Osteoblast (primary cell): ENCODE measurements around the gene KLK6. TPM values are rescaled to one million over a fixed set of nuclear protein-coding genes. Genes with fewer than 3 reads are reported as not detected.

ENCODE experiments used
- DNase-seq: peaks from one replicate; pipeline ENCODE4 v3.0.0; 2011; ENCODE audit warnings: low spot score, mixed read lengths; ENCODE audit not compliant: insufficient read length; ENCODE audit errors: missing footprints
- H2AFZ ChIP-seq: 2 replicates; pipeline ENCODE4 v1.6.0; 2011; ENCODE audit warnings: mild to moderate bottlenecking, low read length
- H3K27ac ChIP-seq: 2 replicates; pipeline ENCODE4 v1.5.1; 2011; ENCODE audit warnings: mild to moderate bottlenecking, low read depth, low read length, moderate library complexity
- H3K27me3 ChIP-seq: 2 replicates; pipeline ENCODE4 v1.6.0; 2012; ENCODE audit warnings: mild to moderate bottlenecking, control low read depth, inconsistent platforms, low read length, moderate library complexity; ENCODE audit not compliant: insufficient read depth
- H3K36me3 ChIP-seq: 2 replicates; pipeline ENCODE4 v1.5.1; 2011; ENCODE audit warnings: mild to moderate bottlenecking, low read length, control low read depth, moderate library complexity; ENCODE audit not compliant: insufficient read depth
- H3K4me1 ChIP-seq: 2 replicates; pipeline ENCODE4 v1.5.1; 2011; ENCODE audit warnings: mild to moderate bottlenecking, low read length, control low read depth, moderate library complexity; ENCODE audit not compliant: insufficient read depth
- H3K4me2 ChIP-seq: 2 replicates; pipeline ENCODE4 v1.6.0; 2011; ENCODE audit warnings: mild to moderate bottlenecking, low read length; ENCODE audit not compliant: insufficient read depth
- H3K4me3 ChIP-seq: fragments of 200-600 bp; sonication (generic); 3 replicates; pipeline ENCODE4 v1.5.1; 2012; ENCODE audit warnings: mild to moderate bottlenecking, low read length, inconsistent platforms; ENCODE audit not compliant: insufficient read depth
- H3K79me2 ChIP-seq: 2 replicates; pipeline ENCODE4 v1.6.0; 2012; ENCODE audit warnings: mild to moderate bottlenecking, low read length, control low read depth, inconsistent platforms; ENCODE audit not compliant: insufficient read depth
- H3K9me3 ChIP-seq: 2 replicates; pipeline ENCODE4 v1.5.1; 2011; ENCODE audit warnings: low read depth, low read length, control low read depth
- H4K20me1 ChIP-seq: 2 replicates; pipeline ENCODE4 v1.6.0; 2012; ENCODE audit warnings: mild to moderate bottlenecking, low read length, control low read depth; ENCODE audit not compliant: insufficient read depth
- total RNA-seq: library from RNA; depleted of rRNA; stranded (reverse); fragments of >200 nt; gene quantifications from 2 replicates; pipeline ENCODE4 v1.2.3, GENCODE V29; 2012
- TF ChIP-seq, protein P1 (sequence below): IDR thresholded peaks from 2 replicates; pipeline ENCODE4 v1.5.1; 2011; ENCODE audit warnings: mild to moderate bottlenecking, low read depth, low read length, moderate library complexity; ENCODE audit errors: extremely low read depth

Gene KLK6
- not detected in 2 replicates for total RNA-seq

DNA sequence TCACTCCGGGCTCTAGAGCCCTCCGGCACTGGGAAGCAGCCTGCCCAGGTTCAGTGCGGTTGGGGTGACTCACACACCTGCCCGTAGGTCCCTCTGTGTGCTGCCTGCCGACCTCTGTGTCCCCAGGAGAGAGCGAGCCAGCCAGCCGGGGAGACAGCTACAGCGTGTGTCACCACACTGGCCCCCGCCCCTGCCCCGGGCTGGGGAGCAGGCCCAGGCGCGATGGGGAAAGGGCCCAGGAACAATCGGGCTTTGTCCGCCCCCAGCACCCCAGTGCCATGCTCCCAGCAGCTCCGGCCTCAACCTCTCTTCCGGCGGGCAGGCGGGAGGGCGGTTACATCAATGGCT, at the start of gene KLK6:
Gene KLK6, minus strand, starts transcription at position 179 of the 348 bp plus-strand sequence. CDS start 1,487 bp downstream, outside the sequence.
- H3K4me2 ChIP-seq: no peak within 1 kb of the TSS
- no peaks in the 10 kb centered on the region for H3K36me3 ChIP-seq
- H4K20me1 ChIP-seq: no peaks in the 10 kb centered on the region
- no peak within 1 kb of the TSS for H3K27ac ChIP-seq
- peak; percentile 52 for DNase-seq
- TF ChIP-seq, protein P1, sequence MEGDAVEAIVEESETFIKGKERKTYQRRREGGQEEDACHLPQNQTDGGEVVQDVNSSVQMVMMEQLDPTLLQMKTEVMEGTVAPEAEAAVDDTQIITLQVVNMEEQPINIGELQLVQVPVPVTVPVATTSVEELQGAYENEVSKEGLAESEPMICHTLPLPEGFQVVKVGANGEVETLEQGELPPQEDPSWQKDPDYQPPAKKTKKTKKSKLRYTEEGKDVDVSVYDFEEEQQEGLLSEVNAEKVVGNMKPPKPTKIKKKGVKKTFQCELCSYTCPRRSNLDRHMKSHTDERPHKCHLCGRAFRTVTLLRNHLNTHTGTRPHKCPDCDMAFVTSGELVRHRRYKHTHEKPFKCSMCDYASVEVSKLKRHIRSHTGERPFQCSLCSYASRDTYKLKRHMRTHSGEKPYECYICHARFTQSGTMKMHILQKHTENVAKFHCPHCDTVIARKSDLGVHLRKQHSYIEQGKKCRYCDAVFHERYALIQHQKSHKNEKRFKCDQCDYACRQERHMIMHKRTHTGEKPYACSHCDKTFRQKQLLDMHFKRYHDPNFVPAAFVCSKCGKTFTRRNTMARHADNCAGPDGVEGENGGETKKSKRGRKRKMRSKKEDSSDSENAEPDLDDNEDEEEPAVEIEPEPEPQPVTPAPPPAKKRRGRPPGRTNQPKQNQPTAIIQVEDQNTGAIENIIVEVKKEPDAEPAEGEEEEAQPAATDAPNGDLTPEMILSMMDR: no peak
- no peaks in the 10 kb centered on the region for H3K4me1 ChIP-seq
- H3K9me3 ChIP-seq: no peaks in the 10 kb centered on the region
- peaks cover 4% of the 10 kb centered on the region for H3K27me3 ChIP-seq
- H3K79me2 ChIP-seq: no peaks in the 10 kb centered on the region
- H2AFZ ChIP-seq: no peak within 1 kb of the TSS
- no peak within 1 kb of the TSS for H3K4me3 ChIP-seq

DNA sequence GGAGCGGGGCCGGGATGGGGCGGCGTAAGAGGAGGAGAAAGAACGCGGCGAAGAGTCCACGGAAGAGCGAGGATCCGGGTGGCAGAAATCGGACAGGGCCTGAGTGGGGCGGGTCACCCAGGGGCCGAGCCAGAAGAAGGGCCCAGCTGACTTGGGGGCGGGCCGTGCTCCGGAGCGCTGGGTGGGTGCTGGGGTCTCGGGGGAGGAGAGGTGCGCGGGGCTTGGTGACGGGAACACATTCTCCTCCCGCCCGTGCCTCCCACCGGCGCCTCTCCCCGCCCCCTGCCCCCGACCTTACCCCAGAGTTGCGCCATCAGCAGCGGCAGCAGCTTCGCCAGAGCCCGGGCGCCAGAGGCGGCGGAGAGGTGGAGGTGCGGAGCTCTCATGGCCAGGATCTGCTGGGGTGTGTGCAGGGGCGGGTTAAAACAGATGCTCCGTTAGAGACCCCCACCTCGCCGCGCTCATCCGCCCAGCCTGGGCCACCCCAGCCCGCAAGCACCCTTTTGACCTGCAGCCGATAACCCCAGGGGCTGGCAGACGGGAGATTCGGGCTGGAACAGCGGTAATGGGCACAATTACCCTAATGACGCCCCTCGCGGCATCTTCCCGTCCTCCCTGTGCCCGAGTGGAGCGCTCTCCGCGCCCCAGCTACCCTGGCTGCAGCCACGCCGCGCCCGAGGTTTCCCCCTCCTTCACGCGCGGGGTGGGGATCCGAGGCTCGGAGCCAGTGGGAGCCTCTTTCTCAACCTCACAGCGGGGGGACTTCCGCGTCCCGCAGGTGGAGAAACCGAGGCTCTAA, 49.6 kb upstream of the KLK6 start:
- Histone ChIP-seq H3K4me3 (no peak overlapping the region), H3K79me2 (no peaks in the 10 kb centered on the region), H4K20me1 (no peaks in the 10 kb centered on the region), H3K4me2 (no peak overlapping the region), H3K27me3 (peaks cover 34% of the 10 kb centered on the region), H3K4me1 (no peaks in the 10 kb centered on the region), H3K9me3 (no peaks in the 10 kb centered on the region), H3K36me3 (no peaks in the 10 kb centered on the region), H2AFZ (no peak overlapping the region), H3K27ac (no peak overlapping the region)
- TF ChIP-seq, protein P1: no peak
- peak; percentile 73 for DNase-seq

DNA sequence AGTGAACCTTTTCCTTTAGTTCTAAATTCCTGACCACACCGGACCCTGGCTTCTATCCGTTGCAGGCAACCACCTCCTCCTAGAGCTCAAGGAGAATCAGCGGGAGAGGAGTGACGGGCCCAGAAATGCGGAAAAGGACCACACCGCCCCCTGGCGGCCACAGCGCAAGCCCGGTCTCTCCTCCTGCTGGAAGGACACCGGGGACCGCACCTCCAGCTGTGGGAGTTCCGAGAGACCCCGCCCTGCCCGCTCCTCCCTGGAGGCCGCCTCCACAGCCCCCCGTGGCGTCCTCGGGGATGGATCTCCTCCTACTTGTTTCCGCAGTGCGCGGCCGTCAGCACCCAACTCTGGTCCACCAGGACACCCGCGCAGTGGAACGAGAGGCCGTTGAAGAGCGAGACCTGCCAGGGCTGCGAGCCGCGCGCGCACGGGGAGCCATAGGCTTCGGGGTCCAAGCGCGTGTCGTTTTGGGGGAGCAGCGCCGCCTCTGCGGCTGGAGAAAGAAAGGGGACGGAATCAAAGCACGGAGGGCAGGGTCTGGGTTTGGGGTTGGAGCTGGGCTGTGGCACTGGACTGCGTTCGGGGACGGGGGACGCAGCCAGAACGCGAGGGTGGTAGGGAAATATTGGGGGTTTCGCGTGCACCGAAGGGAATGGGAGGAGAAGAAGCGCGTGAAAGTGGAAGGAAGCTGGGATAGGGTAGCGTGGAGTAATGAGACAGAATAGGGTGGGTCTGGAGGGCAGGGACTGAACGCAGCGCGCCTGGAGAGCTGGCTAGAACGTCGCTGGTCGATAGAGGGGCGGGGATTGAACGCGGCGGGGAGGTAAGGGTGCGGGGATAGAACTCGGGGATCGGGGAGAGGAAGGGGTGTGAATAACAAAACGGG, 47.6 kb upstream of the KLK6 start:
- peaks cover 34% of the 10 kb centered on the region for H3K27me3 ChIP-seq
- no peaks in the 10 kb centered on the region for H3K4me1 ChIP-seq
- TF ChIP-seq, protein P1: peak; percentile 76
- no peaks in the 10 kb centered on the region for H3K79me2 ChIP-seq
- no peak overlapping the region for H2AFZ ChIP-seq
- H3K36me3 ChIP-seq: no peaks in the 10 kb centered on the region
- peak overlapping the region; percentile 43 for H3K4me2 ChIP-seq
- DNase-seq: peak; percentile 96
- no peaks in the 10 kb centered on the region for H4K20me1 ChIP-seq
- no peaks in the 10 kb centered on the region for H3K9me3 ChIP-seq
- peak overlapping the region; percentile 19 for H3K4me3 ChIP-seq
- no peak overlapping the region for H3K27ac ChIP-seq
